IPS-18a (cell line): ENCODE results near the gene KAT6B.
"Not testable (repeated sequence)": the region's sequence is repeated elsewhere in the genome, so short reads cannot be mapped to it uniquely, and the experiment has no call there.

ENCODE experiments used
- H3K27ac ChIP-seq: one replicate; pipeline ENCODE4 v1.5.1; 2013; ENCODE audit warnings: low read length
- H3K27me3 ChIP-seq: one replicate; pipeline ENCODE4 v1.6.1; 2013; ENCODE audit warnings: mild to moderate bottlenecking, low read length; ENCODE audit not compliant: control insufficient read depth, insufficient read depth
- H3K36me3 ChIP-seq: one replicate; pipeline ENCODE4 v1.6.1; 2013; ENCODE audit warnings: low read depth, low read length; ENCODE audit not compliant: control insufficient read depth
- H3K4me1 ChIP-seq: one replicate; pipeline ENCODE4 v1.6.1; 2013; ENCODE audit warnings: low read depth, low read length; ENCODE audit not compliant: control insufficient read depth
- H3K4me3 ChIP-seq: one replicate; pipeline ENCODE4 v1.5.1; 2013; ENCODE audit warnings: low read length
- H3K9ac ChIP-seq: one replicate; pipeline ENCODE4 v1.6.1; 2013; ENCODE audit warnings: mild to moderate bottlenecking, low read length, moderate library complexity
- H3K9me3 ChIP-seq: one replicate; pipeline ENCODE4 v1.6.1; 2013; ENCODE audit warnings: low read depth, low read length; ENCODE audit not compliant: control insufficient read depth

KAT6B gene

DNA sequence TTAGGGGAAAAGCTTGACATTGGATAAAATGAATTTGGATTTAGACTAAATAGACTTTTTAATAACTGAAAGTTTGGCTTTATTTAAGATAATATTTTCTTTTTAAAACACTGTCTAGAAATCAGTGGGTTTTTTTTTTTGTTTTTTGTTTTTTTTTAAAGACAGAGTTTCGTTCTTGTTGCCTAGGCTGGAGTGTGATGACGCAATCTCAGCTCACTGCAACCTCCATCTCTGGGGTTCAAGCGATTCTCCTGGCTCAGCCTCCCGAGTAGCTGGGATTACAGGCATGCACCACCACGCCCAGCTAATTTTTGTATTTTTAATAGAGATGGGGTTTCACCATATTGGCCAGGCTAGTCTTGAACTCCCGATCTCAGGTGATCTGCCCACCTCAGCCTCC, 66.9 kb downstream of the KAT6B start:
- not testable (repeated sequence) for H3K9me3 ChIP-seq, H3K36me3 ChIP-seq, H3K9ac ChIP-seq, H3K4me1 ChIP-seq, H3K27me3 ChIP-seq, H3K27ac ChIP-seq, H3K4me3 ChIP-seq

DNA sequence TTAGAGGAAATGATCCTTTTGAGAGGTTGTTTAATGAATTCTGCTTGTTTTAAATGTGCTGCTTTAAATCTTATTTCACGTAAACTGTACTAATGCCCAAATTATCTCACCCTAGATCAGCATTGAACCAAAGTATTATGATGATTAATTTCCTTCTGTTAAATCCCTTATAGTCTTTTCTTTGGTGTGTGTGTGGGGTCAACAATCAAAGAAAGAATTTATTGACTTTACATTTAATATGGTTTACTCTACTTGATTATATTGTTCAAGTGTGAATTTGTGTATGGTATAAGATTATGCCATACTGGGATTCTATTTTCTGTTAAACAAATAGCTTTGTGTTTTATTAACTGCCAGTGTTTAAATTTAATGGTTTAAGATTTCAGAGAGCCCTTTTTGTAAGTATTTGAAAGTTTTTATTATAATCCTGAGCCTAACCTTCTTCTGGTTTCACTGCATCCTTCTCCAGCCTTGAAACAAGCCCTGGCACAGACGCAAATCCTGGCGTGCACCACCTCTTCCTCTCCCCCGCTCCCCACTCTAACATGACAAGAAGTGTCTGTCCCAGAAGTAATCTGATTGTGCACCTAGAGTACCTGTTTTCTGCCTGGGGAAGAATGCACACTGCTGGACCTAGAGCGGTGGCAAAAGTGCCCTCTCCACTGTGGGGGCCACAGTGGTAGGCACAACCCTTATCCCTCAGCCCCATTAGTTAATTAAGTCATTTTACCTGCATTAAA, 70.6 kb downstream of the KAT6B start:
- H3K9ac ChIP-seq = no peak overlapping the region
- no peak overlapping the region for H3K4me3 ChIP-seq
- no peaks in the 10 kb centered on the region for H3K27me3 ChIP-seq
- no peaks in the 10 kb centered on the region for H3K4me1 ChIP-seq
- no peaks in the 10 kb centered on the region for H3K36me3 ChIP-seq
- no peak overlapping the region for H3K27ac ChIP-seq
- H3K9me3 ChIP-seq = no peaks in the 10 kb centered on the region

DNA sequence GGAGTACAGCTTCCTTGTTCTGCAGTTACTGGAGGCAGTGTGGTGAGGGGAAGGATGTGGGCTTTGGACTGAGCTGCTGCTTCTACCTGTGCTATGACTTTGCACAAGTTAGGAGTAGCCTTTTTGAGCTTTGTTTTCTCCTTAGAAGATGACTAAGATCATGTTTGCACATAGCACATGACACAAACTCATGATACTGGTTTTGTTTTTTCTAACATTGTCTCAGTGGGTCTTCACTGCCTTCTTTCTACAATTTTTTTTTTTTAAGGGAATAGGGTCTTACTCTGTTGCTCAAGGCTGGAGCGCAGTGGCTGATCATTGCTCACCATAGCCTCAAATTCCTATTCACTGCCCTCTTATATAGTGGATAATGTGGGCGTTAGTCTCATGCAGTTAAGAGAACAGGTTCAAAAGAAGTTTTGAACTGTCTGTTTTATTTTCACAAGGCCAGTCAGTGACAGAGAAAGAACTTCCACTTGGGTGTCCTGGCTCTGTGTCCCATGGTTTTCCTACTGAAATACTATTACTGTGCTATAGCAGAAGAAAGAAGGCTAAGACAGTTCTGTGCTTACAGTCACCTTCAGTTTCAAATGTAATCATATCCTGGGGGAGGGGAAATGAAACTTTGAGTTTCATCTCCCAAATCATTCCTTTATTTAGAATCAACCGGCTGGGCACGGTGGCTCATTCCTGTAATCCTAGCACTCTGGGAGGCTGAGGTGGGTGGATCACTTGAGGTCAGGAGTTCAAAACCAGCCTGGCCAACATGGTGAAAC, 72.0 kb downstream of the KAT6B start:
- Histone ChIP-seq H3K27ac (no peak overlapping the region), H3K27me3 (no peaks in the 10 kb centered on the region), H3K36me3 (no peaks in the 10 kb centered on the region), H3K4me1 (no peaks in the 10 kb centered on the region), H3K4me3 (no peak overlapping the region), H3K9ac (no peak overlapping the region), H3K9me3 (no peaks in the 10 kb centered on the region)

DNA sequence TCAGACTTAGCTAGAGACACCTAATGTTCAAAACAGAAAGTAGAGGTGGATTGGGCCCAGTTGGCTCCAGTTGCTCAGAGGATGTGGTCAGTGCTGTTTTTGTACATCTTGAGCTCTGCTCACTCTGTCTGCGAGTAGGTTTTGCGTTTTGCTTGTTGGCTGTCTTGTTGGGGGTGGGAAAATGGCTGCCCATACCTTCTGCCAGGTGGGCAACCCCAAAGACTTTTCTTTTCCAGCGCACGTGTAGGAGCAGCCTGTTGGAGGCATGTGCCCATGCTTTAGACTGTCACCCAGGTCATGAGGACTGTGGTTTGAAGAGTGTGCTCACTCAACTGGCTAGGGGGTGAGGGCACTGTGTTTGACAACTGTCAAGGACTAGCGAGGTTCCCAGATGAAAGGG, 73.9 kb downstream of the KAT6B start:
- Histone ChIP-seq H3K4me1 (no peaks in the 10 kb centered on the region), H3K36me3 (no peaks in the 10 kb centered on the region), H3K27me3 (no peaks in the 10 kb centered on the region), H3K9ac (no peak overlapping the region), H3K4me3 (no peak overlapping the region), H3K9me3 (no peaks in the 10 kb centered on the region), H3K27ac (no peak overlapping the region)

DNA sequence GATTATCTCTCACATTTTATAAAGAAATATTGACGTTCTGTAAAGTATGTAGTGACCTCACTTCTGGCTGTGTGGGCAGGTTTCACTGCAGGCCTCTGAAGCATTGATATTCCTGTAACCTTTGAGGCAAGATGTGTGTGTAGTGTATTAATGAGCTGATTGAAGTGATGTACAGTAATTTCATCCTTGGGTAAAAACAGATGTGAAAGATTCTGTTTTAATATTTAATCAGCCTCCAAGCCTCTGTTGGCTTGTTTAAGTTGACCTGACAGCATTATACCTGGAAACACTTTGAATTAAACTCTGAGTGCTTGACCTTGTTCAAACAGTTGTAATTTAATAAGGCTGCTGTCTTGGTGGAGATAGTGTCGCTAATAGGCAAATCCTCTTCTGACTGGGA, 74.9 kb downstream of the KAT6B start:
- Histone ChIP-seq H3K4me3 (no peak overlapping the region), H3K4me1 (no peaks in the 10 kb centered on the region), H3K27ac (no peak overlapping the region), H3K9me3 (no peaks in the 10 kb centered on the region), H3K36me3 (no peaks in the 10 kb centered on the region), H3K27me3 (no peaks in the 10 kb centered on the region), H3K9ac (no peak overlapping the region)

DNA sequence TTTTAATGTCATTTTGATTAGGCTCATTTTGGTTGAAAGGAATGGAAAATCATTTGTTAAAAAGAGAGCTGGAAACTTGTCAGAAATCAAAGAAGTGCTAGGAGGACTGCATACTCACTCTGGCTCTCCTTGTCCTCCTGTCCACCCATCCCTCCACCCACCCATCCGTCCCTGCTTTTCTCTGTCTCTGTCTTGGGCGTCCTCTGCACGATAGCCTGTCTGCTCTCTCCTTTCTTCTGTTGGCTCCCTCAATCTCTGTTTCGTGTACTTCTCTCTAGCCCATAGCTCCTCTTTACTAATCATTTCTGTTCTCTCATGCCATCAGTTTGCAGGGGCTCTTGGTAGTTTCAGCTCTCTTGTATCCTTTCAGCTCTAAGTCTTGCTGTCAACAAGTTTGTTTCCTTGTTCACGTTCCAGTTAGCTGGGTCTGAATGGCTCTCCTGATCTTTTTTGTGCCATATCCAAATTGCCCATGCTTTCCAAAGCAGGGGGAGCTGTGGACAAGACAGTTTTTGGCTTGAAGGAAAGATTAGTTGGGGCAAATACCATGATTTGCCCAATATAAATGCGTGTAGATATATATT, 75.6 kb downstream of the KAT6B start:
- H3K9me3 ChIP-seq = no peaks in the 10 kb centered on the region
- H3K27ac ChIP-seq = no peak overlapping the region
- no peaks in the 10 kb centered on the region for H3K36me3 ChIP-seq
- H3K4me3 ChIP-seq = no peak overlapping the region
- H3K9ac ChIP-seq = no peak overlapping the region
- no peaks in the 10 kb centered on the region for H3K4me1 ChIP-seq
- H3K27me3 ChIP-seq = no peaks in the 10 kb centered on the region

DNA sequence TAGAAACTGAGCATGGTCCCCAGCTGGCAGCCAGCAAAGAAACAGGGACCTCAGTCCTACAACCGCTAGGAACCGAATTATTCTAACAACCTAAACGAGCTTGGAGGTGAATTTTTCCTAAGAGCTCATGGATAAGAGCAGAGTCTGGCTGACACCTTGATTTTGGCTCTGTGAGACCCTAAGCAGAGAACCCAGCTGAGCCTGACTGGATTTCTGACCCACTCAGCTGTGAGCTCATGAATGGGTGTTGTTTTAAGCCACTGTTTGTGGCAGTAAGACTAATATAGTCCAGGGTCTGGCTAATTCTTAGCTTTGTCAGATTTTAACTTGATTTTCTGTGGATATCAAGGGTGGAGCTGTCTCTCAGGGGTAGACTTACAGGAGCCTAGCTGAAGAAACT, 77.1 kb downstream of the KAT6B start:
- H3K27ac ChIP-seq = no peak overlapping the region
- no peaks in the 10 kb centered on the region for H3K27me3 ChIP-seq
- H3K4me3 ChIP-seq = no peak overlapping the region
- H3K9me3 ChIP-seq = no peaks in the 10 kb centered on the region
- no peaks in the 10 kb centered on the region for H3K36me3 ChIP-seq
- H3K9ac ChIP-seq = no peak overlapping the region
- H3K4me1 ChIP-seq = no peaks in the 10 kb centered on the region

DNA sequence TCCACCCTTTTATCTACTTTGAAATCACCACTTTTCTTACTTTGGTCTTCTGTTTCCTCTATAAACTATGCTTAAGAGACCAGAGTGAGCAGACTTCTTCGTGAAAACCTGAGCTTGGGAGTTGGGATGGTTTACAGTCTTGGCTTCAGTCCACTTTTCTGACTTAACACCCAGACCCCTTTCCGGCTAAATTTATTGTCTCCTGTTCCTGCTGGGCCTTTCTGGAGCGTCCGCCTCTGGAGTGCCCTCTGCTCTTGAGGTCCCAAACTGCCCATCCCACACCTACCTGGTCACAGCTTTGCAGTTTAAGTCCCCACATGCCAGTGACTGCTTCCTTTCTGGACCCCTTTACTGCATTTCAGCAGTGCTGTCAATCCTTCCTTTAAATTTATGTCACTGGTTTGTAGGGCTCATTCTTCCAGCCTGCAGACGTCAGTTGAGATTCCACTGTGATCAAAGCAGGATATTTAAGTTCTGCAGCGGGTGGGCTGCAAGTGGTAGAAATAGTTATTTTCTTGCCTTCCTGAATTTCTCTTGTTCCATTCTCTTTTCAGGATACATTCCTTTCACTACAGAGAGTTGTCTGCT, 80.3 kb downstream of the KAT6B start:
- no peaks in the 10 kb centered on the region for H3K27me3 ChIP-seq
- no peak overlapping the region for H3K27ac ChIP-seq
- no peaks in the 10 kb centered on the region for H3K9me3 ChIP-seq
- H3K4me1 ChIP-seq = no peaks in the 10 kb centered on the region
- no peak overlapping the region for H3K9ac ChIP-seq
- H3K36me3 ChIP-seq = no peaks in the 10 kb centered on the region
- H3K4me3 ChIP-seq = no peak overlapping the region

DNA sequence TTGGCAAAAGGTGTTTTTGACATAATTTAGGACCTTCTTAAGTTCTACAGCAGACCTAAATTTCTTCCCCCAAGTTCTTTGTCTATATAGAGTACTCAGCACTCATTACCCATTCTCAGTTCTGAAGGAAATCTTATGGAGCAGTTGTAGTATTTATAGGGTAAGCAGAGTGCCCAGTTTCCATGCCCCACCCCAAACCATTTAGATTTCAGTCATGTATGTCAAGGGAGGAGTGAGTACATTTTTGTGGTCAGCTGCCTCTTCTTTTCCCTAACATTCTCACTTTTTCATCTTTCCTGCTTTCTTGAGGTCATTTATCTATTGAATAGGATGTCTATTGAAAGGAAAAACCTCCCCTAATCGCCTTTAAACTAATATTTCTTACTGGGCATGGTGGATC, 83.3 kb downstream of the KAT6B start:
- Histone ChIP-seq H3K9ac (no peak overlapping the region), H3K27ac (no peak overlapping the region), H3K4me3 (no peak overlapping the region), H3K4me1 (no peaks in the 10 kb centered on the region), H3K36me3 (no peaks in the 10 kb centered on the region), H3K9me3 (no peaks in the 10 kb centered on the region), H3K27me3 (no peaks in the 10 kb centered on the region)

DNA sequence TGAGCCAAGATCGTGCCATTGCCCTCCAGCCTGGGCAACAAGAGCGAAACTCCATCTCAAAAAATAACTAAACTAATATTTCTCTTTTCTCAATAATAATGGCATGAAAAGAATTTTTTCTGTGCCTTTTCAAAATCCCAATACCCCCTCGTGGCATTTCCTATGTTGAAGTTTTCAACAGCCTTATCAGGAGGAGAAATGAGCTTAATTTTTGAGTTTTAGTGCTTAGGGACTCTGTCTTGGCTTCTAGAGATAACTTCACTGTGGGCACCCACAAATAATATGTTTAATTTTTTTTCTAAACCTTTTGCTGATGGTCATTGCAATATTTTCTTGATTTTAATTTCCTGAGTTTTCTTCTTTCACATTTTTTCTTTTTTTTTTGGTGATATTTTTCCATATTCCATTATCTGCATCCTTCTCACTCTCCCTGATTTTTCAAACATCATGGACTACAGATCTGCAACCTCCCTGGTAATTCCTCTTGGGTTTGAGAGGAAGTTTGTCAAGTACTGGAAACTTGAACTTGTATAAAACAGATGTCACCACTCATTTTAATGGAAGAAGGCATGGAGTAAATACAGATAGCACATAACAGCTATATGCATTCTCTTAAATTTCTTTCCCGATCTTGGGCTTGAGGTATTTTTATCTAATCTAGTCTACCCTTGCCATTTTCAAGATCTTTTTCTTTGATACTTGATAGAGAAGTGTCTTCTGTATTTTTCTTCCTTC, 84.0 kb downstream of the KAT6B start:
- Histone ChIP-seq H3K27ac (no peak overlapping the region), H3K9ac (no peak overlapping the region), H3K9me3 (no peaks in the 10 kb centered on the region), H3K36me3 (no peaks in the 10 kb centered on the region), H3K27me3 (no peaks in the 10 kb centered on the region), H3K4me3 (no peak overlapping the region), H3K4me1 (no peaks in the 10 kb centered on the region)

DNA sequence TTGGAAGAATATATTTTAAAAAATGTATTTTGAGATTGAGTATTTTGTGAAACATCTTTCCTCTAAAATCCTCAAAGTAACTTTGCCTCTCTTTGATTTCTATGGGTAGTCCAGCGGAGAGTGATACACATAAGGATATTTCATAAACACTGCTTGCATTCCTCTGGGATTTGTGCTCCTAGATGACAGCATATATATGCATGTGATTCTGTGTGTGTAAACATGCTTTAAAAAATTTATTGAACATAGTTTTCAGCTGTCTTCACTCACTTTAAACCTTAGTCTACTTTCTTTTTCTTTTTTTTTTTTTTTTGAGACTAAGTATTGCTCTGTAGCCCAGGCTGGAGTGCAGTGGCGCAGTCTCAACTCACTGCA, 84.6 kb downstream of the KAT6B start:
- no peak overlapping the region for H3K9ac ChIP-seq
- H3K4me1 ChIP-seq = no peaks in the 10 kb centered on the region
- H3K4me3 ChIP-seq = no peak overlapping the region
- H3K9me3 ChIP-seq = no peaks in the 10 kb centered on the region
- no peak overlapping the region for H3K27ac ChIP-seq
- H3K36me3 ChIP-seq = no peaks in the 10 kb centered on the region
- no peaks in the 10 kb centered on the region for H3K27me3 ChIP-seq
